Measurements from ENCODE around the gene TIGD3.

TIGD3 gene

GRCh38 chr11:65310736-65311135 is 43.8 kb upstream of the TIGD3 start:
- TF ChIP-seq CTCF (IDR thresholded peaks at IDR 0.05; ENCODE audit: control insufficient read depth, extremely low read depth, insufficient read depth): no peak
- H3K4me3 ChIP-seq (ENCODE audit: low read depth, low read length): no peak overlapping the region
- DNase-seq (ENCODE audit: low read depth): no peak

GRCh38 chr11:65311170-65311678 is 43.3 kb upstream of the TIGD3 start:
- no peak for DNase-seq (ENCODE audit: low read depth)
- no peak overlapping the region for H3K4me3 ChIP-seq (ENCODE audit: low read depth, low read length)
- TF ChIP-seq CTCF (IDR thresholded peaks at IDR 0.05; ENCODE audit: control insufficient read depth, extremely low read depth, insufficient read depth): no peak

GRCh38 chr11:65314501-65315203 is 39.9 kb upstream of the TIGD3 start, which contains the start of gene CDC42EP2:
CDC42EP2 (plus strand) TSS chr11:65314866; CDS start chr11:65320899, 6,033 bp downstream.
- no peak for TF ChIP-seq CTCF (IDR thresholded peaks at IDR 0.05; ENCODE audit: control insufficient read depth, extremely low read depth, insufficient read depth)
- peak within 1 kb of the TSS; percentile 73 for H3K4me3 ChIP-seq (ENCODE audit: low read depth, low read length)
- DNase-seq (ENCODE audit: low read depth): peak; percentile 28

- no peak for DNase-seq (ENCODE audit: low read depth)
- TF ChIP-seq CTCF (IDR thresholded peaks at IDR 0.05; ENCODE audit: control insufficient read depth, extremely low read depth, insufficient read depth): peak; percentile 86
Measured at GRCh38 chr11:65315204-65315865, 39.2 kb upstream of the TIGD3 start.

GRCh38 chr11:65315866-65316226 is 38.7 kb upstream of the TIGD3 start:
- peak overlapping the region; percentile 73 for H3K4me3 ChIP-seq (ENCODE audit: low read depth, low read length)
- no peak for TF ChIP-seq CTCF (IDR thresholded peaks at IDR 0.05; ENCODE audit: control insufficient read depth, extremely low read depth, insufficient read depth)
- no peak for DNase-seq (ENCODE audit: low read depth)

More at GRCh38 chr11:65315204-65315865, 39.2 kb upstream of the TIGD3 start:
- H3K4me3 ChIP-seq (ENCODE audit: low read depth, low read length): peak overlapping the region; percentile 73

- H3K4me3 ChIP-seq (ENCODE audit: low read depth, low read length): peak overlapping the region; percentile 73
- DNase-seq (ENCODE audit: low read depth): no peak
- TF ChIP-seq CTCF (IDR thresholded peaks at IDR 0.05; ENCODE audit: control insufficient read depth, extremely low read depth, insufficient read depth): no peak
Measured at GRCh38 chr11:65316227-65317024, 38.1 kb upstream of the TIGD3 start.

Measured in LNCaP clone FGC (cell line).